HG03095 (cell line): Measurements from ENCODE around the gene SCARB2.
A peak's percentile ranks its signal among the peaks of the same experiment; 100 is the strongest.

ENCODE experiments used
- ATAC-seq: cut with Tn5 transposase; IDR thresholded peaks from one replicate; pipeline ENCODE4 v1.9.1; 2021; ENCODE audit warnings: moderate library complexity; ENCODE audit not compliant: unreplicated experiment

Gene SCARB2

DNA sequence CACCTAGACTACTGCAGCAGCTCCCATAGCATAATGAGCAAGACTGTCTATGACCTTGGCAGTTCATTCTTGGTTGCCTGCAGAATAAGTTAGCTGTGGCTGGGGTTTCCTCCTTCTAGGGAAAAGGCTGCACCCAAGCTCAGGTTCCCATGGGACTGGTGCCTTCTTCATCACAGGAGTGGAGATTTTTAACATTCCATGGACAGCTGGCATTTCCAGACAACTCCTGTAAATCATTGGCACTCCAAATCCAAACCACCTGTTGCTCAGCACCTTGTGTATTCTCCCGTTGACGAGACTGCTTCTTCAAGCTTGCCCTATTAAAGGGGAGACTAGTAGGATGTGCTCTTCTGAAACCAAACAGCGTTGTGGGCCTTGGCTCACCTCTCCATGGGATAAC is 57.6 kb downstream of the SCARB2 start:
- no peak for ATAC-seq

- no peak for ATAC-seq
Observed at GRCh38 chr4:76153356-76153755, 60.3 kb downstream of the SCARB2 start.

DNA sequence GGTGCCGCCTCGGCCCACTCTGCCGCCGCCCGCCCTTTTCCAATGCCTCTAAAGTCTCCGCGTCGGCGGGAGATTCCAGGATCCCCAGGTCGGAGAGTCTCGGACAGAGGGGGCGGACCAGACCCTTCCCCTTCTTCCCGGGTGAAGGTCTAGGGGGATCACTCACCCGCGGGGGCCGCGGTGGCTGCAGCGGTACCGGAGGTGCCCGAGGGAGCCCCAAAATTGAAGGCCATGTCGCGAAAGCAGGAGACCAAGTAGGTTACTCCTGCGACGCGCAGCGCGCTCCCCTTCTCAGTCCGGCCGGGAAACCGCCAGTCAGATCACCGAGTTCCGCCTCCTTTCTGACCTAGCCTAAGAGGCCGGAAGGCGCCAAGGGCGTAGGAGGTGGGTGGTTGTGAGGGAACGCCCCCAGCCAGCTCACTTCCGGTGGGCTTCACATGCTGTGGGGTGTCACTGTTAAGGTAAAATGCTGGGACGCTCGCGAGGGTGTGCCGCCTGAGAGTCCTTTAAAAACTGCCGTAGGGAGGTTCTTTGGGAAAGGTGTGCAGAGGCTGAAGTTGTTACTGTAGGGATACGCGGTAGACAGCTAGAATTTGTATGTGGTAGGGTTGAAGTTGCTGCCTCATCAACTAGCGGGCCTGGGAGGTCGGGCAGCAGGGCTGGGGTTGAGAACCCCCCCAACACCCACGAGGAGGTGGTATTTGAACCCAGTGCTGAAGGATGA is 65.3 kb downstream of the SCARB2 start, which contains the start of gene NUP54:
Gene NUP54, minus strand, starts transcription at position 256 of the 724 bp plus-strand sequence. Its CDS starts 23 bp downstream, at position 233.
- peak; percentile 99 for ATAC-seq

- peak; percentile 38 for ATAC-seq
Observed at GRCh38 chr4:76147454-76148141, 66.0 kb downstream of the SCARB2 start.

DNA sequence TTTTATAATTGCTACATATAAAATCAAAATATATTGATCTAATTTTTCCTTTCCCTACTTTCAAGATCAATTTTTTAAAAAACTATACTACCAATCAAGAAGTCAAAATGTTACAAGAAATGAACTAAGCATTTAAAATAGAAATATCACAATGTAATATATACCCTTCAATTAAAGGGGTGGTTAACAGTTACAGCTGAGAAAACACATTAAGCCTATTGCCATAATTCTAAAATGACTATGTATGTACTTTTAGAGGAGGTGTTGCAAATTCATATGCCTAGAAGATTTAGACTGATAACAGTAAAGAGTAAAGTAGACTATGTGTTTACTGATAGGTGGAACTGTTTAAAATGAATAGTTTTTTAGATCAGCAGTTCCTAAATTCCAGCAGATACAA is 69.1 kb downstream of the SCARB2 start:
- no peak for ATAC-seq

- no peak for ATAC-seq
Observed at GRCh38 chr4:76141241-76141640, 72.4 kb downstream of the SCARB2 start.

GRCh38 chr4:76127754-76128153 is 85.9 kb downstream of the SCARB2 start:
- no peak for ATAC-seq

GRCh38 chr4:76125816-76126215 is 87.8 kb downstream of the SCARB2 start:
- ATAC-seq, result no peak

DNA sequence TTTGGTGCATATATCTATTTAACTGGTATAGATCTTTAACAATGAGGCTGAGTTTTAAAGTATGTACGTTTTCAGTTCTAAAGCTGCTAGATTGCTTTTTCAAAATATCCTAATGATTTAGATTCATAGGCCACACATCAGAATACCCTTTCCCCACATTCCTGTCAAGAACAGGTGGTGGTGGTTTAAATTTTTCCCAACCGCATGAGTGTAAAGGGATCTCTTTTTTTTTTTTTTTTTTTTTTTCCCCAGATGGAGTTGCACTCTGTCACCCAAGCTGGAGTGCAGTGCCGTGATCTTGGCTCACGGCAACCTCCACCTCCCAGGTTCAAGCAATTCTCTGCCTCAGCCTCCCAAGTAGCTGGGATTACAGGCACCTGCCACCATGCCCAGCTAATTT is 93.4 kb downstream of the SCARB2 start:
- no peak for ATAC-seq

DNA sequence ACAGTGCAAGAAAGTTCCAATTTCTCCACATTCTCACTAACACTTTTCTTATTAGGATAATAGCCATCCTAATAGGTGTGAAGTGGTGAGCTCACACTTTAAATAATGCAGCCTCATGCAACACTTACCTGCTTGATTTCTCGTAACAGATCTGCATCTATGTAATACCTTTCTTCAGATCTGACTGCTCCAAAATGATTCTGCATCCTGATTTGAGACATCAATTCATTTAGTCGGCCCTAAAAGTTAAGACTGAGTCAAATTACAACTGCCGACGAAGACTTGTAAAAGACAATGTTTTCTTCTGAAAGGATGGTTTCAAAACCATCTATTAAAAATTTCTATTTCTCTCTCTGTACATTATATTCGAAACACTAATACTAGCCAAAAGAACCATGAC is 96.1 kb downstream of the SCARB2 start:
- no peak for ATAC-seq

DNA sequence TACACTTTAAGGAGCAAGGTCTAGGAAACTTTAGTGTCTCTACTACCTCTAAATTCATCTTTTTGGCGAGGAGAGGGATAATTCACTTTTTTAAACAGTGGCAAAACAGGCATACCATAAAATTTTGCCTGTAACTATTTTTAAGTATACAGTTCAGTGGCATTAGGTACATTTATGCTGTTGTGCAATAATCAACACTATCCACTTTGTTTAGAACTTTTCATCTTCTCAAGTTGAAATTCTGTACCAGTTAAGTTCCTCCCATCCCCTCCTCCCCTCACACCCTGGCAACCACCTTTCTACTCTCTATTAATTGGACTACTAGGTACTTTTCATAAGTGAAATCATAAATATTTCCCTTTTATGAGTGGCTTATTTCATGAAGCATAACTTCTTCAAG is 96.8 kb downstream of the SCARB2 start:
- ATAC-seq, result no peak
